RPMI7951 (cell line): Measurements from ENCODE around the gene NEAT1. TPM values are rescaled to one million over a fixed set of nuclear protein-coding genes. Genes with fewer than 3 reads are reported as not detected.

Source experiments
- DNase-seq: peaks from one replicate; pipeline ENCODE4 v3.0.0-alpha.2; 2012; ENCODE audit warnings: low read depth
- total RNA-seq: library from RNA; depleted of rRNA; stranded (reverse); fragments of >200 nt; shearing (Covaris generic); gene quantifications from 2 replicates; pipeline ENCODE4 v1.2.3, GENCODE V29; 2014

Gene NEAT1
- total RNA-seq, 1 experiment from 2014 or later = 4.7 TPM

- no peak for DNase-seq
Observed at GRCh38 chr11:65389294-65389980, 33.2 kb upstream of the NEAT1 start.

DNA sequence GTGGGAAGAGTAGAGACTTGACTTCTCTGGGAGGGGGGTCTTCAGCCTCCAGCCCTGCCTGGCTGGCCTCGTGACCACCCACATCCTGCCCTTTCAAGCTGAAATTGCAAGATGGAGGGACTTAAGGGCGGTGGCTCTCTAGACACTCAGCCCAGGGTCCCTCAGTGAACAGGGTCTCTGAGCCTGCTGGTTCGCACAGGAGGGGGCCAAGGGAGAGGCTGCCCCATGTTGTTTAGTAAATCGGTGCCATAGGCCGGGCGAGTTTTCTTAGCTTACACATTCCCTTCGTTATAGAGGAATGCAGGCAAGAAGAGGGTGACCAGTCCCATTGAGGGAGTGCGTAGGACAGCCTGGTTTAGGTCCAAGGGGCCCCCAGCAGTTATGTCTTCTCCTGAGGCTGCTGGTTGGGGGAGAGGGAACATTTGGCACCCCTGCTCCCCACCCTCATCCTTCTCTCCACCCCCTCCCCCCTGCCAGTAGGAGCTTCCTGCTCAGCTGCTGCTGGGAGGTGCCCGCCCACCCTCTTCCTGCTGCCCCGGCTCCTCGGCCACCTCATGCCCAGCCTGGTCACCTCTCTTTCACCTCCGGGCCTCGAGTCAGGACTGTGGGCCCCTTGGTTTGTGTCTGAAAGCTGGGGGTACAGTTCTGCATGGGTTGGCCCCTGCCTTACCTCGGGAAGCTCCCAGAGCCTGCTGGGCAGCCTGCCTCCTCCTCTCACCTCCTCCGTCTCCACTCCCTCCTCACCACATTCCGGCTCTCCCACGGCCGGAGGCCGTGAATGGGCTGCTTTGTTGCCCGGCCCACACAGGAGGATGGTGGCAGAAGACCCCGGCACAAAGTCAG, 32.3 kb upstream of the NEAT1 start:
- DNase-seq = peak; percentile 44

DNA sequence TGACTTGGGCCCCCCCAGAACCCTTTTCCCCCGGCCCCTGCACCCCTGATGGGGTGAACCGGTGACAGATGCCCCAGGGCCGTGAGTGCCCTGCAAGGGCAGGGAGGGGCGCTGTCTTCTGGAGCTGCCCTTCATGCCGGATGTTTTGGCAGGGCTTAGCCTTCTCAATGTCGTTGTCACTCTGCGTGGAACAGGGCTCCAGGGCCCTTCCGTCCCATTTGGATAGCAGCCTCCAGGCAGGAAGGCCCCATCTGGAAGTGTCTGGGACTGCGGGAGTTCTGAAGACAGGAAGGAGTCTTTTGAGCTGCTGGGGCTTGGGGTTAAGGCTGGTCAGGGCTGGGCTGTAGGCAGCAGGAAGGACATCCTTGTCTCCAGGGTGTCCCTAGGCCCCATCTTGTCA, 31.6 kb upstream of the NEAT1 start:
- peak; percentile 68 for DNase-seq

DNA sequence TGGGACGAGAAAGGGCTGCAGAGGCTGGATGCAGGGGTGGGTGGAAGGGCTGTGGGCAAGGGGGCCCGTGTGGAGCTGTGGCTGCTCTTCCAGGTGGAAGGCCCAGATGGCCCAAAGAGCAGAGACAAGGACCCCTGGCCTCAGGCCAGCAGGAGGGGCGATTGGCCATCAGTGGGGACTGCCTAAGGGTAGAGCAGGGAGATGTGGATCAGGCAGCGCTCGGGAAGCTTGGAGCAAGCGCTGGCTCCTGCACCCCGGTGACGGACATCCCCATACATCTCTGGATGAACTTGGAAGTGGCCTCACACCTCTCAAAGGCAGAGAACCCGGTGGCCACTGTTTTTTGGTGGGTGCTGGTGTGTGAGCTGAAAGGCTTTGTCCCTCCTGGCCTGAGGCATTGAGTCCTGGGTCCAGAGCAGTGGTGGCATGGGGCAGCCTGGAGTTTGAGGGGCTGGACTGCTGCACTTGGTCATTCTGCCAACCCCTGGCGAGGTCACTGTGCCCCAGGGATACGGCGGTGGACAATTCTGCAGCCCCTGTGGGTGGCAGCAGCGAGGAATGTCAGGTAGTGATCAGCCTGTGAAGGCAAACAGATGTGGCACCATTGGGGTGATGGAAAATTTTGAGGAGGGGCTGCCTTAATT, 30.3 kb upstream of the NEAT1 start:
- no peak for DNase-seq

DNA sequence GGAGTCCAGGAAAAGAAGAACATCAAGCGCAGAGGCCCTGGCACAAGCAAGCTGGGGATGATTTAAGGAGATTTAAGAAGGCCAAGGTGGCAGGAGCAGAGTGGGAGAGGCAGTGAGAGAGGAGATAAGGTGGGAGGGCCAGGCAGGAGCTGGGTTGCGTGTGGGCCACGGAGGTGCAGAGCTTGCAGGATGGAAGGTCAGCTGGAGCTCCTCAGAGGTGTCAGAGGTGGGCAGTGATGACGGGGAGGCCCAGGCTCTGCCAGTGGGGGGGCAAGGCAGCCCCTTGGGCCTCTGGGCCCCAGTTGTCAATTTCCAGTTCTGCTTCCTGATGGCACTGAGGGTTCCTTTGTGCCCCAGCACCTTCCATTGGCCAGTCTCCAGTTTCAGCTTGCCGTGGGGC, 29.7 kb upstream of the NEAT1 start:
- no peak for DNase-seq

DNA sequence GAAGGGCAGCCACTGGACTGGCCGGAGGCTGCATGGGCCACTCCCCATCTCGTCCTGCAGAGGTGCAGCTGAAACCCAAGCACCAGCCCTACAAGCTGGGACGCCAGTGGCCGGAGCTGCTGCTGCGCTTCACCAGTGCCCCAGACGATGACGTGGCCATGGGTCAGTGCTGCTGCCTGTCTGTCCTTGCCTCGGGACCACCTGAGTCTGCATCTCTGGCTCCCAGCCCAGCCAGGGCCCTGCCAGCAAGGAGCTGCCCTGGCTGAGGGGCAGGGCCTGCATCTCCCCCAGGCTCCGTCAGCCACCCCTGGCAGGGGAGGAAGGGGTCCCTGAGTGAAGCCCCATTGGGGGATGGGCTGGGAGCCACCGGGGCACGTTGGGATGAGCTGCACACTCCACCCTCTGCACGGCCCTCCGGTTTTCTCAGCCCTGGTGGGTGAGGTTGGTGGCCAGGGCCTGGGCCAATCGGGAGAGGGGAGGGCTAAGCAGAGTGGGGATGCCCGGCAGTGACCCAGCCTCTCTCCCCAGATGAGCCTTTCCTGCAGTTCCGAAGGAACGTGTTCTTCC, 29.0 kb upstream of the NEAT1 start:
- no peak for DNase-seq

GRCh38 chr11:65394125-65394536, 28.5 kb upstream of the NEAT1 start:
- DNase-seq = no peak

DNA sequence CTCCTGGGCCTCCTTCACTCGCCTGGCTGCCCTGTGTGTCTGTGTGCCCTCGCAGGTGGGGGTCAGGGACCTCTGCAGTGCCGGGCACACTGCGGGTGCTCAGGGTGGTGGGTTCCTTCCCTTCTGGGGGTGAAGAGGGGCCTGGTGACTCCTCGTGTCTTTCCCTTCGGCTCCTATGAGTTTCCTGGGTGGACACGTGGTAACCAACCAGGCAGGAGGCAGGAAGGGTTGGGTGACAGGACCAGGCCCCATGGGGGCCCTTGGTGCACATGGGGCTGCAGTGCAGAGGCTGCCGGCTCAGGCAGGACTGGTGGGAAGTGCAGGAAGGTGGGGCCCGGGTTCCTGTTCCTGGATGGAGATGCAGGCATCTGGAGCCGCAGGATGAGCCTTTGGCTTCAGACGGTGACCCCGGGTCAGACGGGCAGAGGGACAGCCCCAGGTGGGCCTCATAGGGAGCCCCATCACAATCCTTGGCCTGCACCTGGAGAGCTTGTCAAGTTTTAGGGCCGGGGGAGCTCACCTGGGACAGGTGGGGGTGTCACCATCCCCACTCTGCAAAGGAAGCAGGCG, 26.6 kb upstream of the NEAT1 start:
- DNase-seq = no peak

GRCh38 chr11:65396769-65397745, 25.5 kb upstream of the NEAT1 start:
- no peak for DNase-seq

DNA sequence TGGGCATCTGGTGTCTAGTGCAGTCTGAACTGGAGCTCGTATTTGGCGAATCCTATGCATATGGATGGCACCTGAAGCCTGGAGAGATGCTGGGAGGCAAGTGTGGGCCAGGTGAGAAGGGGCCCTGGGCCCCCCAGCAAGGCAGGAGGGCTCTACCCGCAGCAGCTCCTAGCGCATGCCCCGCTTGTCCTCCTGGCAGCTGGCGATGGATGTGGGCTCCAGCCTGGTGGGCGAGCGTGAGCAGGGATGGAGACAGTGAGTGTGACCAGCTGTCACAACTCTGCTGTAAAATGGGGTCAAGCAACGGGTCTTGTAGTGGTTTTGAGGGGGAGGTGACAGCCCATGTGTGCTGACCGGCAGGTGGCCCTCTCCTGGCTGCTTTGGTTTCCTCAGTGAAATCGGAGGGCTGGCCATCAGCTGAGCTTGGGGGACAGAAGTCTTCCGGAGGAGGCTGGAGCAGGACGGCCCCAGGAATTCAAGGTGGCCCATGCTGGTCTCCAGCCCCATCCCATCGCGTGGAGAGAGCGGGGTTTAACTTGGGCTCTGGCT, 24.2 kb upstream of the NEAT1 start:
- no peak for DNase-seq

- no peak for DNase-seq
Observed at GRCh38 chr11:65399249-65399648, 23.3 kb upstream of the NEAT1 start.

DNA sequence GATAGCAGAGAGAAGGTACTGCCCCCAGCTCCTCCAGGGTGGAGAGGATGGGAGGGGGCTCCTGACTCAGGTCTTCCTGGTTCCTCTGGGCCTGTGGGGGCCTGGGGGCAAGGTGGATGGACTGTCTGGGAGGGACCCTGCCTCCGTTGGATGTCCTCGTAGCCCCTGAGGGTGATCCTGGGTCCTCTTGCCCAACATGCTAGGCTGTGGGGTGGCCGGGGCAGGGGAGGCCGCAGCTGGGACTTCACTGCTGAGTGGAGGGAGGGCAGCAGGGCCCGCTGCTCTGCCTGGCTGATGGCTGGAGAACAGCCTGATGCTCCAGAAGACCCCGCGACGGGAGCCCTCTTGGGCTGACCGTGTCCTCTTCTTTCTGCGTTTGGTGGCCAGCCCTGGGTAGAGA, 22.8 kb upstream of the NEAT1 start:
- no peak for DNase-seq

- no peak for DNase-seq
Observed at GRCh38 chr11:65400307-65401072, 22.1 kb upstream of the NEAT1 start.

- no peak for DNase-seq
Observed at GRCh38 chr11:65401073-65401802, 21.4 kb upstream of the NEAT1 start.

GRCh38 chr11:65401803-65402248, 20.8 kb upstream of the NEAT1 start:
- no peak for DNase-seq

DNA sequence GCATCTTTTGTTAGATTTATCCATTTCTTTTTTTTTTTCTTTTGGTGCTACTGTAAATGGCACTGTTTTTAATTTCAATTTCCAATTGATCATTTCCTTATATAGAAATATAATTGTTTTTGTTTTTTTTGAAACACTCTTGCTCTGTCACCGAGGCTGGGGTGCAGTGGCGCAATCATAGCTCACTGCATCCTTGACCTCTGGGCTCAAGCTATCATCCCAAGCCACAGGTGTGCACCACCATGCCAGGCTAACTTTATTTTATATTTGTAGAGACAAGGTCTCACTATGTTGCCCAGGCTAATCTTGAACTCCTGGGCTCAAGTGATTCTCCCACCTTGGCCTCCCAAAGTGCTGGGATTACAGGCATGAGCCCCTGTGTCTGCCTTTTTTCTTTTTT, 19.8 kb upstream of the NEAT1 start:
- DNase-seq = no peak

DNA sequence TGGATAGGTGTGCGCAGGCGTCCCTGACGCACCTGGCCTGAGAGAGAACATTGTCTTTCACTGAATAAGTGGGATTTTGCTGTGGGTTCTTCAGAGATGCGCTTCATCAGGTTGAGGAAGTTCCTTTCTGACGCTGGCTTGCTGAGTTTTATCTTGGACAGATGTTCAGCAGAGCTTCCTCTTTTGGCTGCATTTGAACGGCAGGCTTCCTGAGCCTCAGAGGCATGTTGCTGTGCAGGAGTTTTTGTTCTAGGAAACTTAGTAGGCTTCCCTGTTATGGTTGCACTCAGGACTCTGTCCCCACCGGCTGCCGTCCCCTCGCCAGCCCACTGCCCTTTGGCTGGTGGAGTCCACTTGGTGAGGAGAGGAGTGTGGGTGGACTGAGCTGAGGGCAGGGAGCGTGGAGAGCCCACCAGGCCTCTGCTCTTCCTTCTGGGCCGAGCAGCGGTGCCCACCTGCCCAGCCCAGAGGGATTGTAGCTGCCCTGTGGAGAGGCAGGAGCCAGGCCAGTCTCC, 18.9 kb upstream of the NEAT1 start:
- no peak for DNase-seq

- no peak for DNase-seq
Observed at GRCh38 chr11:65404210-65404609, 18.4 kb upstream of the NEAT1 start.
